WTC11 (cell line): ENCODE measurements around the gene CDK10. TPM values are rescaled to one million over a fixed set of nuclear protein-coding genes. Genes with fewer than 3 reads are reported as not detected.

ENCODE experiments used
- ATAC-seq: fragments of 200-7000 bp; cut with Tn5 transposase; 2 replicates; pipeline ENCODE4 v1.10.0; 2021; ENCODE audit warnings: mild to moderate bottlenecking, moderate library complexity
- CTCF ChIA-PET: fragments of 300-600 bp; sonication (Branson Sonifier 250); formaldehyde crosslinking; loops from one replicate; lab custom pipeline; 2021; ENCODE audit warnings: antibody characterized with exemption; lab: Charles Lee
- POLR2A ChIA-PET: fragments of 350-600 bp; sonication (Branson Sonifier 250); formaldehyde crosslinking; loops from one replicate; lab custom pipeline; 2021; ENCODE audit warnings: antibody characterized with exemption; lab: Charles Lee
- DNase-seq: peaks from one replicate; pipeline ENCODE4 v3.0.0; 2021; ENCODE audit warnings: low spot score
- H3K27ac Mint-ChIP-seq: 2 replicates; pipeline ENCODE4 v1.8.0; 2021; ENCODE audit warnings: mixed read lengths
- H3K27me3 Mint-ChIP-seq: 2 replicates; pipeline ENCODE4 v1.8.0; 2021; ENCODE audit warnings: low read depth, mild to moderate bottlenecking, moderate library complexity, mixed read lengths
- H3K36me3 Mint-ChIP-seq: 2 replicates; pipeline ENCODE4 v1.8.0; 2021; ENCODE audit warnings: mixed read lengths
- H3K4me1 Mint-ChIP-seq: 2 replicates; pipeline ENCODE4 v1.8.0; 2022; ENCODE audit warnings: mixed read lengths
- H3K4me3 Mint-ChIP-seq: 2 replicates; pipeline ENCODE4 v1.8.0; 2021; ENCODE audit warnings: mild to moderate bottlenecking, moderate library complexity, mixed read lengths
- H3K9me3 Mint-ChIP-seq: 2 replicates; pipeline ENCODE4 v1.8.0; 2021; ENCODE audit warnings: mixed read lengths
- ARID4B ChIP-seq: sonication (generic); formaldehyde crosslinking; IDR thresholded peaks from 2 replicates; pipeline ENCODE4 v1.8.0; 2023; ENCODE audit warnings: missing genetic modification reagents, mild to moderate bottlenecking, borderline replicate concordance
- E2F5 ChIP-seq: sonication (generic); formaldehyde crosslinking; IDR thresholded peaks from 2 replicates; pipeline ENCODE4 v1.8.1; 2022; ENCODE audit warnings: mild to moderate bottlenecking, moderate library complexity, missing genetic modification reagents
- EMX1 ChIP-seq: fragments of 250-450 bp; sonication (Bioruptor Pico); IDR thresholded peaks from 2 replicates; pipeline ENCODE4 v1.8.0; 2021; ENCODE audit warnings: mild to moderate bottlenecking
- HMGA2 ChIP-seq: fragments of 250-450 bp; sonication (Bioruptor Pico); IDR thresholded peaks from 2 replicates; pipeline ENCODE4 v1.4.0; 2021; ENCODE audit warnings: mild to moderate bottlenecking, moderate library complexity
- HMGXB4 ChIP-seq: sonication (generic); formaldehyde crosslinking; IDR thresholded peaks from 2 replicates; pipeline ENCODE4 v1.8.1; 2023; ENCODE audit warnings: mild to moderate bottlenecking, moderate library complexity, missing genetic modification reagents
- MXD4 ChIP-seq: fragments of 250-450 bp; sonication (Bioruptor Pico); IDR thresholded peaks from 2 replicates; pipeline ENCODE4 v1.8.0; 2021; ENCODE audit warnings: mild to moderate bottlenecking, moderate library complexity, borderline replicate concordance
- SMAD4 ChIP-seq: sonication (generic); formaldehyde crosslinking; IDR thresholded peaks from 2 replicates; pipeline ENCODE4 v1.8.0; 2022; ENCODE audit warnings: mild to moderate bottlenecking, missing genetic modification reagents
- TEAD1 ChIP-seq: sonication (generic); formaldehyde crosslinking; IDR thresholded peaks from 2 replicates; pipeline ENCODE4 v1.8.0; 2022; ENCODE audit warnings: mild to moderate bottlenecking, missing genetic modification reagents
- ZNF121 ChIP-seq: sonication (generic); formaldehyde crosslinking; IDR thresholded peaks from 2 replicates; pipeline ENCODE4 v1.8.0; 2023; ENCODE audit warnings: missing genetic modification reagents
- ZNF232 ChIP-seq: sonication (generic); formaldehyde crosslinking; IDR thresholded peaks from 2 replicates; pipeline ENCODE4 v1.8.0; 2022; ENCODE audit warnings: mild to moderate bottlenecking, missing genetic modification reagents
- ZNF263 ChIP-seq: sonication (generic); formaldehyde crosslinking; IDR thresholded peaks from 2 replicates; pipeline ENCODE4 v1.8.1; 2022; ENCODE audit warnings: low read depth, mild to moderate bottlenecking, moderate library complexity, missing genetic modification reagents
- ZNF281 ChIP-seq: sonication (generic); formaldehyde crosslinking; IDR thresholded peaks from 2 replicates; pipeline ENCODE4 v1.8.0; 2023; ENCODE audit warnings: mild to moderate bottlenecking, missing genetic modification reagents
- ZNF317 ChIP-seq: sonication (generic); formaldehyde crosslinking; IDR thresholded peaks from 2 replicates; pipeline ENCODE4 v1.8.1; 2023; ENCODE audit warnings: low read depth, mild to moderate bottlenecking, moderate library complexity, missing genetic modification reagents, borderline replicate concordance
- ZSCAN18 ChIP-seq: fragments of 250-450 bp; sonication (Bioruptor Pico); IDR thresholded peaks from 2 replicates; pipeline ENCODE4 v2.1.2; 2022; ENCODE audit warnings: mild to moderate bottlenecking, moderate library complexity
- total RNA-seq: library from RNA; stranded (reverse); gene quantifications from 3 replicates; pipeline ENCODE4 v1.2.3, GENCODE V29; 2021
- TF ChIP-seq, protein P1 (sequence below): sonication (generic); formaldehyde crosslinking; IDR thresholded peaks from 2 replicates; pipeline ENCODE4 v1.8.1; 2022; ENCODE audit warnings: mild to moderate bottlenecking, missing genetic modification reagents, moderate library complexity, borderline replicate concordance
- TF ChIP-seq, protein P2 (sequence below): fragments of 250-450 bp; sonication (Bioruptor Pico); IDR thresholded peaks from 2 replicates; pipeline ENCODE4 v1.9.0; 2021; ENCODE audit warnings: moderate library complexity, mild to moderate bottlenecking, inconsistent platforms, borderline replicate concordance
- TF ChIP-seq, protein P3 (sequence below): fragments of 250-450 bp; sonication (Bioruptor Pico); IDR thresholded peaks from 2 replicates; pipeline ENCODE4 v1.9.0; 2021; ENCODE audit warnings: mild to moderate bottlenecking
- TF ChIP-seq, protein P4 (sequence below): sonication (generic); formaldehyde crosslinking; IDR thresholded peaks from 2 replicates; pipeline ENCODE4 v1.8.1; 2023; ENCODE audit warnings: mild to moderate bottlenecking, missing genetic modification reagents, moderate library complexity

Gene CDK10
- total RNA-seq, 1 experiment from 2014 or later: 102 TPM

DNA sequence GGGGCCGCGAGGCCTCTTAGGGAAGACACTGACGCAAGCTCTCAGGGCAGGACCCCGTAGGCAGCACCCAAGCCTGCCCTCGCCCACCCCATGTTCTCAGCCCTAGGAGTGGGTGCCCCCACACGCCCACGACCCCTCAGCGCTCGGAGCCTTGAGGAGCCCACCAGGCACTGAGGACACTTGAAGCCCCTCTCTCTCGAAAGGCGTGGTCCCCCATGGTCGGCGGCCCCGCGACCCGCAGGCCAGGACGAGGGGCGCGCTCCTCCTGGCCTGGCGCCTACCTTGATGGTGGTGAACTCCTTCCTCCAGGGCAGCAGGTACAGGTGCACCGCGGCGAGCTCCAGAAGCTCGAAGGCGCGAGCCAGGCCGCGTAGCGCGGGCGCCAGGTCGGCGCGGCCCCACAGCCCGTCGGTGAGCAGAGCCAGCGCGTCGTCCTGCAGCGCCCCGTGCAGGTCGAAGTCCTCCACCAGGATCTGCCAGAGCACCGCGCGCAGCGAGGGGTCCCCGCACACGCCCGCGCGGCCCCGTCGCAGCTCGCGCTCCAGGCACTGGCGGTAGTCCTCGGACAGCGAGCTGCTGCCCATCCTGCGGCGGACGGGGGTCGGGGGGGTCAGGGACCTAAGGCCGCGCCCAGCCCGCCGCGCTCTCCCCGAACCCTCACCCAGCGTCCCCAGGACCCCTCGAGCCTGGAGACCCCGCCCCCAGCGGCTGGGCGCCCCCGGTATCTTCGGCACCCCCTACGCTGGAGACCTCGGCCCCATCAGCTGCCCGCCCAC lies 14.3 kb downstream of the CDK10 start:
- Mint-ChIP-seq H3K27me3 (peaks cover 31% of the 10 kb centered on the region), H3K27ac (no peak overlapping the region), H3K9me3 (no peaks in the 10 kb centered on the region), H3K36me3 (peaks cover 3% of the 10 kb centered on the region; the same call in 1 of the 2 replicates), H3K4me1 (peaks cover 12% of the 10 kb centered on the region), H3K4me3 (peak overlapping the region; percentile 64)
- DNase-seq: peak; percentile 66
- ChIA-PET POLR2A (interaction anchor here (0.9 to 2.6 kb wide), 6 partner anchors 10 to 893 kb away, joined by 3 to 18 read pairs (median 6); partner anchors contain the start of gene CDK10), CTCF (interaction anchor here (0.6 to 3.6 kb wide), 36 partner anchors 10 to 508 kb away, joined by 3 to 36 read pairs (median 4); partner anchors contain the start of genes CDK10, CHMP1A, MC1R and SPATA33)
- ATAC-seq: peak; percentile 10
- TF ChIP-seq HMGXB4 (CRISPR knock-in tag) (peak; percentile 98), E2F5 (peak; percentile 74), TEAD1 (no peak), EMX1 (no peak), ZNF232 (CRISPR knock-in tag) (0 out of 2 replicates have a peak, but pooled peaks have one; percentile 18), ZSCAN18 (CRISPR knock-in tag) (no peak), ZNF317 (CRISPR knock-in tag) (no peak), ZNF263 (CRISPR knock-in tag) (no peak), ARID4B (CRISPR knock-in tag) (0 out of 2 replicates have a peak, but pooled peaks have one; percentile 11), ZNF121 (CRISPR knock-in tag) (0 out of 2 replicates have a peak, but pooled peaks have one; percentile 8), SMAD4 (no peak), HMGA2 (no peak), MXD4 (CRISPR knock-in tag) (no peak), ZNF281 (CRISPR knock-in tag) (0 out of 2 replicates have a peak, but pooled peaks have one; percentile 3)
- TF ChIP-seq, protein P1, sequence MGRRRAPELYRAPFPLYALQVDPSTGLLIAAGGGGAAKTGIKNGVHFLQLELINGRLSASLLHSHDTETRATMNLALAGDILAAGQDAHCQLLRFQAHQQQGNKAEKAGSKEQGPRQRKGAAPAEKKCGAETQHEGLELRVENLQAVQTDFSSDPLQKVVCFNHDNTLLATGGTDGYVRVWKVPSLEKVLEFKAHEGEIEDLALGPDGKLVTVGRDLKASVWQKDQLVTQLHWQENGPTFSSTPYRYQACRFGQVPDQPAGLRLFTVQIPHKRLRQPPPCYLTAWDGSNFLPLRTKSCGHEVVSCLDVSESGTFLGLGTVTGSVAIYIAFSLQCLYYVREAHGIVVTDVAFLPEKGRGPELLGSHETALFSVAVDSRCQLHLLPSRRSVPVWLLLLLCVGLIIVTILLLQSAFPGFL (CRISPR knock-in tag): 0 out of 2 replicates have a peak, but pooled peaks have one; percentile 80
- TF ChIP-seq, protein P2, sequence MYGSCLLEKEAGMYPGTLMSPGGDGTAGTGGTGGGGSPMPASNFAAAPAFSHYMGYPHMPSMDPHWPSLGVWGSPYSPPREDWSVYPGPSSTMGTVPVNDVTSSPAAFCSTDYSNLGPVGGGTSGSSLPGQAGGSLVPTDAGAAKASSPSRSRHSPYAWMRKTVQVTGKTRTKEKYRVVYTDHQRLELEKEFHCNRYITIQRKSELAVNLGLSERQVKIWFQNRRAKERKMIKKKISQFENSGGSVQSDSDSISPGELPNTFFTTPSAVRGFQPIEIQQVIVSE (CRISPR knock-in tag): no peak
- TF ChIP-seq, protein P3, sequence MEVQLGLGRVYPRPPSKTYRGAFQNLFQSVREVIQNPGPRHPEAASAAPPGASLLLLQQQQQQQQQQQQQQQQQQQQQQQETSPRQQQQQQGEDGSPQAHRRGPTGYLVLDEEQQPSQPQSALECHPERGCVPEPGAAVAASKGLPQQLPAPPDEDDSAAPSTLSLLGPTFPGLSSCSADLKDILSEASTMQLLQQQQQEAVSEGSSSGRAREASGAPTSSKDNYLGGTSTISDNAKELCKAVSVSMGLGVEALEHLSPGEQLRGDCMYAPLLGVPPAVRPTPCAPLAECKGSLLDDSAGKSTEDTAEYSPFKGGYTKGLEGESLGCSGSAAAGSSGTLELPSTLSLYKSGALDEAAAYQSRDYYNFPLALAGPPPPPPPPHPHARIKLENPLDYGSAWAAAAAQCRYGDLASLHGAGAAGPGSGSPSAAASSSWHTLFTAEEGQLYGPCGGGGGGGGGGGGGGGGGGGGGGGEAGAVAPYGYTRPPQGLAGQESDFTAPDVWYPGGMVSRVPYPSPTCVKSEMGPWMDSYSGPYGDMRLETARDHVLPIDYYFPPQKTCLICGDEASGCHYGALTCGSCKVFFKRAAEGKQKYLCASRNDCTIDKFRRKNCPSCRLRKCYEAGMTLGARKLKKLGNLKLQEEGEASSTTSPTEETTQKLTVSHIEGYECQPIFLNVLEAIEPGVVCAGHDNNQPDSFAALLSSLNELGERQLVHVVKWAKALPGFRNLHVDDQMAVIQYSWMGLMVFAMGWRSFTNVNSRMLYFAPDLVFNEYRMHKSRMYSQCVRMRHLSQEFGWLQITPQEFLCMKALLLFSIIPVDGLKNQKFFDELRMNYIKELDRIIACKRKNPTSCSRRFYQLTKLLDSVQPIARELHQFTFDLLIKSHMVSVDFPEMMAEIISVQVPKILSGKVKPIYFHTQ (CRISPR knock-in tag): no peak
- TF ChIP-seq, protein P4, sequence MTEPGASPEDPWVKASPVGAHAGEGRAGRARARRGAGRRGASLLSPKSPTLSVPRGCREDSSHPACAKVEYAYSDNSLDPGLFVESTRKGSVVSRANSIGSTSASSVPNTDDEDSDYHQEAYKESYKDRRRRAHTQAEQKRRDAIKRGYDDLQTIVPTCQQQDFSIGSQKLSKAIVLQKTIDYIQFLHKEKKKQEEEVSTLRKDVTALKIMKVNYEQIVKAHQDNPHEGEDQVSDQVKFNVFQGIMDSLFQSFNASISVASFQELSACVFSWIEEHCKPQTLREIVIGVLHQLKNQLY (CRISPR knock-in tag): no peak
